OCI-LY1 (cell line): Measurements from ENCODE around the gene NCAPG2.

ENCODE experiments used
- EZH2 ChIP-seq: fragments of 200-600 bp; sonication (generic), shearing (Covaris generic); IDR thresholded peaks from 2 replicates; pipeline ENCODE4 v1.8.0; 2017; ENCODE audit warnings: borderline replicate concordance, mixed run types, mild to moderate bottlenecking, antibody characterized with exemption, low read length, moderate library complexity, mixed read lengths
- TF ChIP-seq, protein P1 (sequence below): fragments of 200-600 bp; sonication (generic), shearing (Covaris generic); IDR thresholded peaks from 2 replicates; pipeline ENCODE4 v1.5.1; 2017; ENCODE audit warnings: mild to moderate bottlenecking, antibody characterized with exemption, low read length, moderate library complexity, mixed read lengths

DNA sequence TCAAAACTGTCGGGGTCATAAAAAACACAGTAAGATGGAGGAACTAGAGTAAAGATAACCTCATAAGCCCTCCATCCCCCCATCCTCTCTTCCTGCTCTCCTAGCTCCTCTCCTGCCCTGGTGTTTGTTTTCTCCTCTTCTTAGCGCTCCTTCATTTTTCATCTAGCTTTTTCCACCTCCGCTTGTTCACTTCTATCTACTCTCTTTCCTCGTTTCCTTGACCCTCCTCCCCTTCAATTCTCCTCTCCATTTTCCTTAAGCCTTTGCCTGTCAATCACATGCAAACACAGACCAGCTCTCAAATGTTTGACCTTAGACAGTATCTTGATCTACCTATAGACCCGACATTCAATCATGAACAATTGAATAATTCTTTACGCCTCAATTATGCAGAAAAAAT lies 10.0 kb downstream of the NCAPG2 start:
- TF ChIP-seq, protein P1, sequence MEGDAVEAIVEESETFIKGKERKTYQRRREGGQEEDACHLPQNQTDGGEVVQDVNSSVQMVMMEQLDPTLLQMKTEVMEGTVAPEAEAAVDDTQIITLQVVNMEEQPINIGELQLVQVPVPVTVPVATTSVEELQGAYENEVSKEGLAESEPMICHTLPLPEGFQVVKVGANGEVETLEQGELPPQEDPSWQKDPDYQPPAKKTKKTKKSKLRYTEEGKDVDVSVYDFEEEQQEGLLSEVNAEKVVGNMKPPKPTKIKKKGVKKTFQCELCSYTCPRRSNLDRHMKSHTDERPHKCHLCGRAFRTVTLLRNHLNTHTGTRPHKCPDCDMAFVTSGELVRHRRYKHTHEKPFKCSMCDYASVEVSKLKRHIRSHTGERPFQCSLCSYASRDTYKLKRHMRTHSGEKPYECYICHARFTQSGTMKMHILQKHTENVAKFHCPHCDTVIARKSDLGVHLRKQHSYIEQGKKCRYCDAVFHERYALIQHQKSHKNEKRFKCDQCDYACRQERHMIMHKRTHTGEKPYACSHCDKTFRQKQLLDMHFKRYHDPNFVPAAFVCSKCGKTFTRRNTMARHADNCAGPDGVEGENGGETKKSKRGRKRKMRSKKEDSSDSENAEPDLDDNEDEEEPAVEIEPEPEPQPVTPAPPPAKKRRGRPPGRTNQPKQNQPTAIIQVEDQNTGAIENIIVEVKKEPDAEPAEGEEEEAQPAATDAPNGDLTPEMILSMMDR, result no peak
- no peak for TF ChIP-seq EZH2
